Stimulated activated CD8-positive, alpha-beta memory T cell treated with anti-CD3 and anti-CD28 coated beads, Interleukin-7, amount 100 ng/mL, for 48 hours (primary cell): ENCODE data around the gene IFIT5.
"Not testable (repeated sequence)": the region's sequence is repeated elsewhere in the genome, so short reads cannot be mapped to it uniquely, and the experiment has no call there.

Experiments used
- DNase-seq, 2 donors: peaks; one replicate each; pipeline ENCODE4 v3.0.0-alpha.2; 2020; ENCODE audit warnings: low read depth in 1 of 2; ENCODE audit errors: extremely low read depth in 1 of 2

The IFIT5 gene

GRCh38 chr10:89426230-89426868 lies 12.0 kb downstream of the IFIT5 start:
- no peak for DNase-seq

DNA sequence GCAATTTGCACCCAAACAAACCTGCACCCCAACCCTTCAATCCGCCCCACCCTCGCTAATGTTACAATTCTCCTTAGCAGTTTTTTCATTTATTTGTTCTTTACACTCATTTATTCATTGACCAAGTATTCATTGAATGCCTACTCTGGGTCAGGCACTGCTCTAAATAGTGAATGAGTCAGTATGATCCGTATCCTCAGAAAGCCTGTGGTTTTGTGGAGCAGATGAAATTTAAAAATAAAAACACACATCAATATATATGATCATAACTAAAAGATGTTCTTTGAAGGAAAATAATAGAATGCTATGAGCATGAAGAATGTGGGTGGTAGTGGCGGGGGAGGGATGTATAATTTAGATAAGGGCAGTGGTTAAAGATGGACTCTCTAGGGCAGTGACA lies 13.3 kb downstream of the IFIT5 start:
- no peak for DNase-seq

DNA sequence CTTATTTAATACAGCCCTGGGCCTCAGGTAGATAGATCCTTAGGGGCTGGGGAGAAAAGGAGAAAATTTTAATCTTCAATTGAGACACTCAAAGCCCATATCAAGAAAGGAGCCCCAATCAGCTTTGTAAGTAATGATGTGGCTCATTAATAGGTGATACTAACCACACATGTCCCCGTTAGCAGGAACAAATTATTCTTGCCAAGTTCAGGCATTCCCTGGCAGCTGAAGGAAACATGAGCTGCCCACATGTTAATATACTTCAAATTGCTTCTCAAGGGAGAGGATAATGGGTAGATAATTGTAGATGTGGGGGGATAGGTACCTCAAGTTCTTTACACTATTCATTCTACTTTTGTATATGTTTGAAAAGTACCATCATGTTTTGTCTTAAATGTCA lies 14.5 kb downstream of the IFIT5 start:
- no peak for DNase-seq

DNA sequence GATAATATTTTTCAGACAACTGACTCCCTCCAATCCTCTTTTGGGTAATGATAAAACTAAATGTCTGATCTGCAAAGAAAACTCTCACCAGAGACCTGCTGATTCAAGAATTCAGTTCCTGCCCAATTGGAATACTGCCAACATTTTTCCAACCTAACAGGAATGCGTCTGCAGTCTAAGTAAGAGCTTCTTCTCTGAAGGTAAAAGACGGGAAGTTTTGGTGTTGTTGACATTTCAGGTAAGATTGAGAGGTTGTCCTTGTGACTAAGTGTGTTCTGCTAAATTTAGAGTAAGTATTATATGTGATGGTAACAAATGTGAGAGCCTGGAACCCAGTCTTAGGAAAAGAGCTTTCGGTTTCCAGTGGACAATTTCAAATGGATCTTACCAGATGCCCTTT lies 17.6 kb downstream of the IFIT5 start:
- DNase-seq: no peak

DNA sequence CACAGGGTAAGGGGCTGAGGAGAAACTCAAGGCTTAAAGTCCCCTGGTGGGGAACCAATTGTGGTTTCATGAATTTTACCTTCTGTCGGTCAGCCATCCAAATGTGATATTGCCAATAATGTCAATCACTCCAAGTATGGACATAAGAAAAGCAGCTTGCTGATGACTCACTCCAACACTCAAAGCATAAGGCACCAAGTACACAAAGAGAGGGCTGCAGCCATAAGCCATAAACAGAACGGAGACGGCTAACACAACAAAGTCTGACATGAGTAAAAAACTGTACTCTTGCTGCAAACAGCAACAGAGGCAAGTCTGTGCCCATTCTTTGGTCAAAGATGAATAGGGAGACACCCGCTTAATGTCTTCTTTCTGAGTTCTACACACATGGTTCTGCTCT lies 24.2 kb downstream of the IFIT5 start:
- no peak for DNase-seq

DNA sequence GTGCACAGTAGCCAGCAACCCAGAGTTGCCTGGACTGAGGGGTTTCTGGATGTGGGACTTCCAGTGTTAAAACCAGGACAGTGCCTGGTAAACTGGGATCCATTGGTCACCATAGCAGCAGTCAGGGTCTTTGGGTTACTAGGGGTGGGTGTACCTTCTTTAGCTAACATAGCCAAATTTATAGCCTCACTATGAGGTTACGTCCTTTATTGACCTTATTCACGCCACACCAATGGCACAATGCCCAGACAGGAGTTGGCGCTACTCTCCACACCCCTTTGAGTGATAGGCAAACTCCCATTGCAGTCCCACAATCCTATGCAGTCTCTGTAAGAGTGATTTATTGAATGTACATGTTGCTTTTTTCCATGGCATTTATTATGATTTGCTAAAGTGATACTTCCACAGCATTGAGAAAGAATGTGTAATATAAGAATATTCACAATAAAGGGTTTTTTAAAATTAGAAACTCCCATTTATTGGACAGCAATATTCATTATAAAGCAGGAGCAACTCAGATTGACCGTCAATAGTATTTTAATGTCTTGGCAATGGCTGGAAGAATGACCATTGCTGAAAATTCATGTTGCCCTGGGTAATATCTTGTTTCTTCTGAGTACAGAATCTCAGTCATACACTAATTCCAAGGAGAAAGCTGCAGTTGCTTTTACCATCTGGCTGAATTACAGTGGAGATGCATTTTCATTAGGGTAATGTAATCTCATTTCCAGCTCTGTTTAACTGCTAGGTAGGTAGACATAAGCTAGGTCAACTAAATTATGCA lies 26.1 kb downstream of the IFIT5 start:
- DNase-seq: no peak

DNA sequence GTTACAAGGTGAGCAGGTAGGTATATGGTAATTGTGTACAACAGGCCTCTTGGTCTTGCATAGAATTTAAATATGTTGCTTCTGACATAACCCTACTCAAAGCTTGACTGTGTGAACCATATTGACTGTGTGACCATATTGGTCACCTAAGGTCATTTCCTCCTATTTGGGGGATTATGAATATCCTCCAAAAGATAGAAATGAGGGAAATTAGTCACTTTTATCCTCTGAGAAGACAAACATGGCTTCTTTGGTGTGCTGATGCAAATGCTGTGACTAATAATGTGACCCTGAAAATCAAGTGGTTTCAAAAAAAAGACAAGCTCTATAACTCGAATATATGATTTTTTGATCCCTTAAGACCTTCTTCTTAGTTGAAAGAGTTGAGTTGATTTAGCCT lies 27.9 kb downstream of the IFIT5 start:
- no peak for DNase-seq

DNA sequence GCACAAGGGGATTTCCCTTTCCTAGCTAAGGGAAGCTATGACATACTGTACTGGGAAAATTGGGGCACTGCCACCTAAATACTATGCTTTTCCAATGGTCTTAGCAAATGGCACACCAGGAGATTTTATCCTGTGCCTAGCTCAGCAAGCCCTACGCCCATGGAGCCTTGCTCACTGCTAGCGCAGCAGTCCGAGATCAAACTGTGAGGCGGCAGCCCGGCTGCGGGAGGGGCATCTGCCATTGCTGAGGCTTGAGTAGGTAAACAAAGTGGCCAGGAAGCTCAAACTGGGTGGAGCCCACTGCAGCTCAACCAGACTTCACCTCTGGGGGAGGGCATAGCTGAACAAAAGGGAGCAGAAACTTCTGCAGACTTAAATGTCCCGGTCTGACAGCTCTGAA lies 30.5 kb downstream of the IFIT5 start:
- DNase-seq: not testable (repeated sequence)

- DNase-seq: no peak
These were observed 36.5 kb downstream of the IFIT5 start for GRCh38 chr10:89450901-89451300.

GRCh38 chr10:89452193-89452592 lies 37.8 kb downstream of the IFIT5 start:
- DNase-seq: no peak

GRCh38 chr10:89454561-89455347 lies 40.4 kb downstream of the IFIT5 start:
- no peak for DNase-seq

DNA sequence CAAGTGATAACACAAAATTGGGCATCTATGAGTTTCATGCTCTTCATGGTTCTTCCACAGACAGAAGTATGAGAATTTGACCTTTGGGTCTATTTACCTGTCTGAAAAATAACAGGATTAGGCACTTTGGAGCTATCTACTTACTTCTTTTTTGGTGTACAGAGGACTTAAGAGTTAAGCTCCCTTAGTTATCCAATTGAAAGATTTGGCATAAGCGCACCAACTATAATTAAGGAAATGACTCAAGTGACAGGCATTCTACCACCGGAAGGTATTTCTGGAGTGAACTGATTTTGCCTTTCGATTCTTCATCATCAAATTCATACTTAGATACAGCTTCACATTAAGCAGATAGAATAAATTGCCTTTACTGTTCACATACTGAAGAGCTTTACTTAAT lies 43.9 kb downstream of the IFIT5 start:
- DNase-seq: no peak

DNA sequence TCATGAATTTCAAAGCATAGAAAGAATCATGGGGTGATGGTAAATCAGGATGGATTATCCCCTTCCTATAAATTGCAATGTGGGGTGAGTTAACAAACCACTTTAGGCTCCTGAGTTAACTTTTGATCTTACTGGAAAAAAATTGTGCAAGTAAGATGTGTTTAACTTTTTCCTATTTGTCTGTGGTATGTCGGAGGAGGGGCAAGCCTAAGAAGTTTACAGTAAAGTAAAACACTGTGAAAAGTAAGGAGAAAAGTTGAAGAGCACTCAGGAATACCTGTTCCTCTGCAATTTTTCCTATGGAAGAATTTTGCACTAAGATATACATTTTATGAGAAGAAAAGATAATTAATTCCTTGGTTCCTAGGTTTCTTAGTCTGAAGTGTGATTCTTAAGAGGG lies 44.4 kb downstream of the IFIT5 start:
- DNase-seq: no peak

DNA sequence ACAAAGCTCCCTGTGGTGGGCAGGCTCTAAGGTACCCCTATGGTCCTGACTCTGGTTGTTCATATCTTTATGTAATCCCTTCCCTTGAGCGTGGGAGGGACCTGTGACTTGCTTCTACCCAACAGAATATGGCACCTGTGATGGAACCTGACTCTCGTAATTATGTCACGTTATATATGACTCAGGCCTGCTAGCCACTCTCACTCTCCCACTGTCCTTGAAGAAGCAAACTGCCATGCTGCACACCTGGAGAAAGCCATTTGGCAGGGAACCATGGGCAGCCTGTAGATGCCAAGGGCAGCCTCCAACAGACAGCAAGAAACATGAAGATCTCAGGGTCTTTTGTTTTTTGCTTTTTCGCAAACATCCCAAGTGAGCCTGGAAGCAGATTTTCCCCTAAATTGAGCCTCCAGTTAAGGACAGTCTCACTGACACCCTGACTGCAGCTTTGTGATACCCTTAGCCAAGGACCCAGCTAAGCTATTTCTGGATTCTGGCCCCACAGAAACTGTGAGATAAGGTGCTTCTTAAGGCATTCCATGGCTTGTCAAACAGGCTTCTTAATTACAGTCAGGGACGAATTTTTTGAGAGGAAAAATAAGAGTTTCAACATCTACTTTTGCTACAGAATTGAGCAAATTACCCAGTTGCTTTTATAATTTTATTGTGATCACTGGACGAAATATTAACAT lies 49.6 kb downstream of the IFIT5 start:
- no peak for DNase-seq

DNA sequence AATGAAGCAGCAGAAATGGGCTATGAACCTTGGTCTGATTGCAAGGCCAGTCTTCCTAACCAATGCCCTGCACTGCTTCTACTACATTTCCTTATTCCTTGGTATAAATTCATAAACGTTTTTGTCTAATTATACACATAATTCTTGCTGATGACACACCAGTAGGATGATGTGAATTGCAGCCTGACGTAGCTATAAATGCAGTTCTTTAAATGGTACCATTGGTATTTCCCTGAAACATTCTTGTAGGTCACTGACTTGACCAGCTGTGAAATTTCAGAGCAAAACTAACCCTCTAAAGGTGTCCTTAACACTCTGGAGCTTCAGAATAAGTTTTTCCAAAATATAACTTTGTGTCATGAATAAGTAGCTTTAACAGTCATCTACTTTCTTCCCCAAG lies 50.8 kb downstream of the IFIT5 start:
- DNase-seq: no peak

GRCh38 chr10:89466599-89467035 lies 52.2 kb downstream of the IFIT5 start:
- no peak for DNase-seq

DNA sequence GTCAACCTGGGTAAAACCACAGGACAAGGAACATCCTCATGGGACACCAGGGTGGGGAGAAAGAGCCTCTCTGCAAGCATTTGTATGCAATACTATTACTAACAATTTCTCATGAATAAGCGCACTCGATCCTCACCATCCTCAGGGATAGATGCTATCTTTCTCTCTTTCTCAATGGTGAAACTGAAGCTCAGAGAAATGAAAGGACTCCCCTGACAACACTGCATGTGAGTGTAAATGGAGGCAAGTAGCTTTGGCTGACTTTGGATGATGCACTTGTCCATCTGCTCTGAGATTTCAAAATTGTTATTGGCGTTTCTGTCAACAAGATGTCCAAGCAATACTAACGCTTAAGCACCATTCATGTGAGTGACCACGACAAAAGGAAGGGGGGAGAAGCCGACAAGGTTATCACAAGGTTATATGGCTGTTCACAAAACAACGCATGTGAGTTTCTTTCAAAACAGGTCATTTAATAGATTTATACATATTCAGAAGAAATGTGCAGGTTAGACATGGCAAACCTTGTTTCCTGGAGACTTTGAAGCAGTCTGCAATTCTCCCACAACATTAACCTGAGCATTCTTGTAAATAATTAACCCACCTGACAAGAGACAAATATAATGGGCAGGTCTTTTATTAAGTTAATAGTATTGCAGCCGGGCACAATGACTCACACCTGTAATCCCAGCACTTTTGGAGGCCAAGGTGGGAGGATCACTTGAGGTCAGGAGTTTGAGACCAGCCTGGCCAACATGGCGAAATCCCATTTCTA lies 54.0 kb downstream of the IFIT5 start:
- no peak for DNase-seq

DNA sequence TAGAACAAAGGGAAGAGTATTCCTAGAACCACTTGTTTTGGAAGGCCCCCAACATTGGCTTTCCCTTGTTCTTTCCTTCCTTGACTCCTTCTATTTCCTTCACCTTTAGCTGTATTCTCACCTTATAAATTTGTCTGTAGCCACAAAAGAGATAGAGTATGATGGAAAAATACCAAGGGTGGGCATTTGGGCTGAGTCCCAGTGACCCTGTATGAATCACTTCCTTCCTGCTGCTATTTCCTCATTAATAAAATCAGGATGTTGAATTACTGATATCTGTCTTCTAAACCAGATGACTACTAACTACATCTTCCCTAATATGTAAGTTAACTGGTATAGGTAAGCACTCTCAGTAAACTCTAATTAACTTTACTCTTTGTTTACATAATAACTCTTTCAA lies 55.1 kb downstream of the IFIT5 start:
- no peak for DNase-seq
